GM12878 (cell line): ENCODE data around the gene GALNS. TPM values are rescaled to one million over a fixed set of nuclear protein-coding genes. Genes with fewer than 3 reads are reported as not detected.

Source experiments
- ATAC-seq: fragments of 200-7000 bp; cut with Tn5 transposase; 3 replicates; pipeline ENCODE4 v1.9.1; 2020; ENCODE audit warnings: mild to moderate bottlenecking, moderate library complexity
- BruUV-seq: library from RNA; stranded (reverse); fragments of 400-500 nt; replicated peaks from 2 replicates; lab custom pipeline; 2021; lab: Mats Ljungman, UMichigan
- CTCF ChIA-PET: fragments of 300-600 bp; sonication (Branson Sonifier 250); formaldehyde crosslinking; extraction: SDS; loops from one replicate; lab custom pipeline; 2021; ENCODE audit warnings: inconsistent platforms; lab: Yijun Ruan, JAX
- POLR2A ChIA-PET: fragments of 350-600 bp; formaldehyde crosslinking; extraction: SDS; loops from one replicate; lab custom pipeline; 2021; ENCODE audit warnings: inconsistent platforms; lab: Charles Lee
- RAD21 ChIA-PET: fragments of 300-600 bp; sonication (Branson Sonifier 250); formaldehyde crosslinking; loops from one replicate; lab custom pipeline; 2023; ENCODE audit warnings: antibody characterized with exemption; ENCODE audit not compliant: unreplicated experiment; lab: Charles Lee
- SMC1A ChIA-PET: fragments of 300-600 bp; sonication (Branson Sonifier 250); formaldehyde crosslinking; loops from one replicate; lab custom pipeline; 2023; ENCODE audit not compliant: unreplicated experiment, uncharacterized antibody; lab: Charles Lee
- DNase-seq: peaks from one replicate; pipeline ENCODE4 v3.0.0-alpha.2; 2011; ENCODE audit warnings: low read depth, low spot score
- FAIRE-seq: peaks from 3 replicates; lab custom pipeline; 2011; peaks lifted over from hg19 to GRCh38; lab: Jason Lieb, UNC
- H2AFZ ChIP-seq: 2 replicates; pipeline ENCODE4 v1.6.0; 2011; ENCODE audit warnings: low read depth, low read length, control low read depth; ENCODE audit not compliant: control insufficient read depth
- H3K27ac ChIP-seq: 2 replicates; pipeline ENCODE4 v1.5.1; 2011; ENCODE audit warnings: control low read depth; ENCODE audit not compliant: control insufficient read depth, insufficient read depth
- H3K27me3 ChIP-seq, 2 experiments: replicated peaks in 1 of 2; 2 replicates each; pipeline versions ENCODE4 v1.6.0 to v1.6.1; 2011; ENCODE audit warnings: low read length in 1 of 2; ENCODE audit not compliant: control insufficient read depth in 2 of 2, insufficient read depth in 2 of 2
- H3K36me3 ChIP-seq, 2 experiments: 2 replicates each; pipeline ENCODE4 v1.5.1; 2011; ENCODE audit warnings: low read length in 1 of 2; ENCODE audit not compliant: control insufficient read depth in 2 of 2, insufficient read depth in 2 of 2
- H3K4me1 ChIP-seq: 2 replicates; pipeline ENCODE4 v1.6.1; 2011; ENCODE audit warnings: mild to moderate bottlenecking, low read length, moderate library complexity, mixed read lengths; ENCODE audit not compliant: control insufficient read depth, insufficient read depth
- H3K4me2 ChIP-seq: 2 replicates; pipeline ENCODE4 v1.6.0; 2011; ENCODE audit warnings: control low read depth; ENCODE audit not compliant: control insufficient read depth, insufficient read depth
- H3K4me3 ChIP-seq: fragments of 200-600 bp; sonication (generic); 2 replicates; pipeline ENCODE4 v1.5.1; 2016
- H3K79me2 ChIP-seq: 2 replicates; pipeline ENCODE4 v1.6.0; 2011; ENCODE audit warnings: low read length; ENCODE audit not compliant: control insufficient read depth, insufficient read depth
- H3K9ac ChIP-seq: 2 replicates; pipeline ENCODE4 v1.8.0; 2011; ENCODE audit warnings: low read length, control low read depth, mixed read lengths; ENCODE audit not compliant: control insufficient read depth, insufficient read depth
- H3K9me3 ChIP-seq: replicated peaks from 3 replicates; pipeline ENCODE4 v1.5.1; 2011; ENCODE audit warnings: mild to moderate bottlenecking, low read length; ENCODE audit not compliant: control insufficient read depth, insufficient read depth
- H4K20me1 ChIP-seq: 2 replicates; pipeline ENCODE4 v1.6.0; 2011; ENCODE audit not compliant: control insufficient read depth, insufficient read depth
- JUNB ChIP-seq: IDR thresholded peaks from 2 replicates; pipeline ENCODE4 v1.6.1; 2016; ENCODE audit warnings: antibody characterized with exemption, mild to moderate bottlenecking
- KLF5 ChIP-seq: fragments of 450-650 bp; IDR thresholded peaks from 2 replicates; pipeline ENCODE4 v1.6.1; 2014; ENCODE audit warnings: mild to moderate bottlenecking; ENCODE audit not compliant: partially characterized antibody
- POLR2A ChIP-seq: IDR thresholded peaks from 2 replicates; pipeline ENCODE4 v1.6.1; 2011; ENCODE audit warnings: low read depth, mild to moderate bottlenecking, low read length
- SREBF1 ChIP-seq: IDR thresholded peaks from 2 replicates; pipeline ENCODE4 v1.6.1; 2012; ENCODE audit warnings: mild to moderate bottlenecking, low read length
- SUPT20H ChIP-seq: IDR thresholded peaks from 2 replicates; pipeline ENCODE4 v1.6.1; 2011; ENCODE audit warnings: low read depth, mild to moderate bottlenecking, low read length, moderate library complexity, borderline replicate concordance; ENCODE audit not compliant: control insufficient read depth
- WGBS: methylation state at CpG from one replicate; pipeline ENCODE4 v1.1.6; 2016; ENCODE audit warnings: low lambda C conversion rate; ENCODE audit not compliant: insufficient replicate concordance, insufficient coverage; ENCODE audit errors: missing lambda C conversion rate; 5-methylcytosine and 5-hydroxymethylcytosine counted together
- in situ Hi-C: fragments of 300-500 bp; cut with MboI; formaldehyde crosslinking; loops from 9 replicates; pipeline ENCODE4 v1.14.3; 2018; ENCODE audit warnings: mixed read lengths
- intact Hi-C: fragments of 100-400 bp; cut with micrococcal nuclease; formaldehyde crosslinking; loops from one replicate; pipeline ENCODE4 v1.14.2; 2022; ENCODE audit not compliant: unreplicated experiment
- polyA plus RNA-seq, 11 experiments: library from polyadenylated mRNA; depleted of rRNA in 4 of 11; unstranded in 6 of 11; stranded (reverse) in 5 of 11; fragments of >200 nt; fragmentation: Nextera tagmentation in 4 of 11; fragmentation: Illumina TruSeq in 1 of 11; extraction: Ambion mirVana in 4 of 11; extraction: Trizol in 1 of 11; gene quantifications; 1 replicate in 1 of 11; 2 replicates in 10 of 11; pipeline versions ENCODE4 v1.2.1 to v1.2.3, GENCODE V29; 2011 to 2016; ENCODE audit warnings: inconsistent platforms in 2 of 11, missing spikeins in 2 of 11, low read depth in 1 of 11
- total RNA-seq, 4 experiments: library from RNA; depleted of rRNA in 3 of 4; stranded (reverse); fragments of >200 nt in 3 of 4; fragmentation: Illumina TruSeq in 1 of 4; extraction: Trizol in 1 of 4; gene quantifications; 2 replicates each; pipeline versions ENCODE4 v1.2.1 to v1.2.3, GENCODE V29; 2013 to 2021
- TF ChIP-seq, protein P1 (sequence below): fragments of 450-650 bp; IDR thresholded peaks from 2 replicates; pipeline ENCODE4 v1.6.1; 2017; ENCODE audit warnings: mild to moderate bottlenecking
- TF ChIP-seq, protein P2 (sequence below): IDR thresholded peaks from 2 replicates; pipeline ENCODE4 v1.6.1; 2011; ENCODE audit warnings: mild to moderate bottlenecking, low read depth, low read length, moderate library complexity; ENCODE audit not compliant: insufficient replicate concordance
- TF ChIP-seq, protein P3 (sequence below): fragments of 450-650 bp; IDR thresholded peaks from 2 replicates; pipeline ENCODE4 v1.6.1; 2016; ENCODE audit warnings: mild to moderate bottlenecking
- TF ChIP-seq, protein P4 (sequence below): fragments of 150-350 bp; IDR thresholded peaks from 2 replicates; pipeline ENCODE4 v1.6.1; 2014; ENCODE audit warnings: mild to moderate bottlenecking, low read depth, low read length
- TF ChIP-seq, protein P5 (sequence below): fragments of 450-650 bp; formaldehyde crosslinking; IDR thresholded peaks from 2 replicates; pipeline ENCODE4 v1.5.0; 2022; ENCODE audit warnings: mild to moderate bottlenecking, missing genetic modification characterization

The GALNS gene
- total and polyA plus RNA-seq, 10 of the 15 experiments (the other 5 are each of a cell fraction or from before 2014, with no cell fraction given) = 0.37 to 12.4 (median 5.3) TPM

DNA sequence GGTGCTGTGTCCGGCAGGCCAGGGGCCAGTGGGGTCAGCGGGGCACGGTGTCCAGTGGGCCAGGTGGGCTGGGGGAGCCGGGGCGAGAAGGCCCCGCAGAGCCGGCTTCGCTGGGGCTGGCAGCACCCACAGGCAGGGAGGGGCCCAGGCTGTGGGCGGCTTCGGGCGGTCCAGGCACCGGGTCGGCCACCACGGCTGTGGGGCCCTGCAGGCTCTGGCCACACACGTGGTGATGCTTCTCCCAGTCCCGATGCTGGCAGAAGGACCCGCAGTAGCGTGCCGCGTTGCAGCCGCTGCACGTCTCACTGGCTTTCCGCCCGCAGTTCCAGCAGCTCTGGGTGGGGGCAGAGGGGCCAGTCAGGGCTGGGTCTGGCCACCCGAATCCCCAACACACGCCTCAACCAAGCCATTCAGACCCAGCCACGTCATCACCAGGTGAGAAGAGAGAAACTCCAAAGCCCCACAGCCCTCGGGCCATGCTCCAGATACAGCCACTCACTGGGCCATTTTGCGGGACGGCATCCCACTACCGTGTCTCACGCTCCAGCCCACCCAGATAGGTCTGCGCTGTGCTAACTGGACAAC is 20.3 kb upstream of the GALNS start:
- no TSS peak for BruUV-seq
- Histone ChIP-seq H3K27me3 (no peaks in the 10 kb centered on the region), H3K4me2 (no peak overlapping the region), H3K9me3 (no peaks in the 10 kb centered on the region), H4K20me1 (no peaks in the 10 kb centered on the region), H3K4me3 (no peak overlapping the region), H3K4me1 (no peaks in the 10 kb centered on the region), H3K27ac (no peak overlapping the region), H3K79me2 (no peaks in the 10 kb centered on the region), H3K9ac (no peak overlapping the region), H3K36me3 (no peaks in the 10 kb centered on the region; a peak in 2 of 4 replicates), H2AFZ (no peak overlapping the region)
- ChIA-PET CTCF (no interaction called here), POLR2A (no interaction called here), RAD21 (no interaction called here), SMC1A (interaction anchor here (1.3 kb wide), 1 partner anchor 226 kb away, joined by 3 read pairs; no protein-coding TSS in a partner anchor)
- ATAC-seq = no peak
- intact Hi-C loops = no loop called here
- DNase-seq = no peak
- 97% methylated on average over 24 of the region's 33 CpGs for WGBS
- in situ Hi-C loops = no loop called here
- TF ChIP-seq, protein P1, sequence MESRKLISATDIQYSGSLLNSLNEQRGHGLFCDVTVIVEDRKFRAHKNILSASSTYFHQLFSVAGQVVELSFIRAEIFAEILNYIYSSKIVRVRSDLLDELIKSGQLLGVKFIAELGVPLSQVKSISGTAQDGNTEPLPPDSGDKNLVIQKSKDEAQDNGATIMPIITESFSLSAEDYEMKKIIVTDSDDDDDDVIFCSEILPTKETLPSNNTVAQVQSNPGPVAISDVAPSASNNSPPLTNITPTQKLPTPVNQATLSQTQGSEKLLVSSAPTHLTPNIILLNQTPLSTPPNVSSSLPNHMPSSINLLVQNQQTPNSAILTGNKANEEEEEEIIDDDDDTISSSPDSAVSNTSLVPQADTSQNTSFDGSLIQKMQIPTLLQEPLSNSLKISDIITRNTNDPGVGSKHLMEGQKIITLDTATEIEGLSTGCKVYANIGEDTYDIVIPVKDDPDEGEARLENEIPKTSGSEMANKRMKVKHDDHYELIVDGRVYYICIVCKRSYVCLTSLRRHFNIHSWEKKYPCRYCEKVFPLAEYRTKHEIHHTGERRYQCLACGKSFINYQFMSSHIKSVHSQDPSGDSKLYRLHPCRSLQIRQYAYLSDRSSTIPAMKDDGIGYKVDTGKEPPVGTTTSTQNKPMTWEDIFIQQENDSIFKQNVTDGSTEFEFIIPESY = no peak
- TF ChIP-seq JUNB = no peak
- TF ChIP-seq SUPT20H = no peak
- no peak for TF ChIP-seq POLR2A
- TF ChIP-seq, protein P2, sequence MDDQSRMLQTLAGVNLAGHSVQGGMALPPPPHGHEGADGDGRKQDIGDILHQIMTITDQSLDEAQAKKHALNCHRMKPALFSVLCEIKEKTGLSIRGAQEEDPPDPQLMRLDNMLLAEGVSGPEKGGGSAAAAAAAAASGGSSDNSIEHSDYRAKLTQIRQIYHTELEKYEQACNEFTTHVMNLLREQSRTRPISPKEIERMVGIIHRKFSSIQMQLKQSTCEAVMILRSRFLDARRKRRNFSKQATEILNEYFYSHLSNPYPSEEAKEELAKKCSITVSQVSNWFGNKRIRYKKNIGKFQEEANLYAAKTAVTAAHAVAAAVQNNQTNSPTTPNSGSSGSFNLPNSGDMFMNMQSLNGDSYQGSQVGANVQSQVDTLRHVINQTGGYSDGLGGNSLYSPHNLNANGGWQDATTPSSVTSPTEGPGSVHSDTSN = no peak
- no peak for TF ChIP-seq KLF5
- TF ChIP-seq, protein P3, sequence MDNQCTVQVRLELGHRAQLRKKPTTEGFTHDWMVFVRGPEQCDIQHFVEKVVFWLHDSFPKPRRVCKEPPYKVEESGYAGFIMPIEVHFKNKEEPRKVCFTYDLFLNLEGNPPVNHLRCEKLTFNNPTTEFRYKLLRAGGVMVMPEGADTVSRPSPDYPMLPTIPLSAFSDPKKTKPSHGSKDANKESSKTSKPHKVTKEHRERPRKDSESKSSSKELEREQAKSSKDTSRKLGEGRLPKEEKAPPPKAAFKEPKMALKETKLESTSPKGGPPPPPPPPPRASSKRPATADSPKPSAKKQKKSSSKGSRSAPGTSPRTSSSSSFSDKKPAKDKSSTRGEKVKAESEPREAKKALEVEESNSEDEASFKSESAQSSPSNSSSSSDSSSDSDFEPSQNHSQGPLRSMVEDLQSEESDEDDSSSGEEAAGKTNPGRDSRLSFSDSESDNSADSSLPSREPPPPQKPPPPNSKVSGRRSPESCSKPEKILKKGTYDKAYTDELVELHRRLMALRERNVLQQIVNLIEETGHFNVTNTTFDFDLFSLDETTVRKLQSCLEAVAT = no peak
- TF ChIP-seq, protein P4, sequence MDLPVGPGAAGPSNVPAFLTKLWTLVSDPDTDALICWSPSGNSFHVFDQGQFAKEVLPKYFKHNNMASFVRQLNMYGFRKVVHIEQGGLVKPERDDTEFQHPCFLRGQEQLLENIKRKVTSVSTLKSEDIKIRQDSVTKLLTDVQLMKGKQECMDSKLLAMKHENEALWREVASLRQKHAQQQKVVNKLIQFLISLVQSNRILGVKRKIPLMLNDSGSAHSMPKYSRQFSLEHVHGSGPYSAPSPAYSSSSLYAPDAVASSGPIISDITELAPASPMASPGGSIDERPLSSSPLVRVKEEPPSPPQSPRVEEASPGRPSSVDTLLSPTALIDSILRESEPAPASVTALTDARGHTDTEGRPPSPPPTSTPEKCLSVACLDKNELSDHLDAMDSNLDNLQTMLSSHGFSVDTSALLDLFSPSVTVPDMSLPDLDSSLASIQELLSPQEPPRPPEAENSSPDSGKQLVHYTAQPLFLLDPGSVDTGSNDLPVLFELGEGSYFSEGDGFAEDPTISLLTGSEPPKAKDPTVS = no peak
- no peak for TF ChIP-seq SREBF1
- TF ChIP-seq, protein P5, sequence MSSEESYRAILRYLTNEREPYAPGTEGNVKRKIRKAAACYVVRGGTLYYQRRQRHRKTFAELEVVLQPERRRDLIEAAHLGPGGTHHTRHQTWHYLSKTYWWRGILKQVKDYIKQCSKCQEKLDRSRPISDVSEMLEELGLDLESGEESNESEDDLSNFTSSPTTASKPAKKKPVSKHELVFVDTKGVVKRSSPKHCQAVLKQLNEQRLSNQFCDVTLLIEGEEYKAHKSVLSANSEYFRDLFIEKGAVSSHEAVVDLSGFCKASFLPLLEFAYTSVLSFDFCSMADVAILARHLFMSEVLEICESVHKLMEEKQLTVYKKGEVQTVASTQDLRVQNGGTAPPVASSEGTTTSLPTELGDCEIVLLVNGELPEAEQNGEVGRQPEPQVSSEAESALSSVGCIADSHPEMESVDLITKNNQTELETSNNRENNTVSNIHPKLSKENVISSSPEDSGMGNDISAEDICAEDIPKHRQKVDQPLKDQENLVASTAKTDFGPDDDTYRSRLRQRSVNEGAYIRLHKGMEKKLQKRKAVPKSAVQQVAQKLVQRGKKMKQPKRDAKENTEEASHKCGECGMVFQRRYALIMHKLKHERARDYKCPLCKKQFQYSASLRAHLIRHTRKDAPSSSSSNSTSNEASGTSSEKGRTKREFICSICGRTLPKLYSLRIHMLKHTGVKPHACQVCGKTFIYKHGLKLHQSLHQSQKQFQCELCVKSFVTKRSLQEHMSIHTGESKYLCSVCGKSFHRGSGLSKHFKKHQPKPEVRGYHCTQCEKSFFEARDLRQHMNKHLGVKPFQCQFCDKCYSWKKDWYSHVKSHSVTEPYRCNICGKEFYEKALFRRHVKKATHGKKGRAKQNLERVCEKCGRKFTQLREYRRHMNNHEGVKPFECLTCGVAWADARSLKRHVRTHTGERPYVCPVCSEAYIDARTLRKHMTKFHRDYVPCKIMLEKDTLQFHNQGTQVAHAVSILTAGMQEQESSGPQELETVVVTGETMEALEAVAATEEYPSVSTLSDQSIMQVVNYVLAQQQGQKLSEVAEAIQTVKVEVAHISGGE (CRISPR knock-in tag) = no peak
- FAIRE-seq = no peak
